Dermis blood vessel endothelial cell (primary cell): Measurements from ENCODE around the gene SLC1A1. TPM values are rescaled to one million over a fixed set of nuclear protein-coding genes. Genes with fewer than 3 reads are reported as not detected.
A peak's percentile ranks its signal among the peaks of the same experiment; 100 is the strongest.

ENCODE experiments used
- DNase-seq: peaks from one replicate; pipeline ENCODE4 v3.0.0; 2010
- total RNA-seq: library from RNA; depleted of rRNA; stranded (reverse); fragments of >200 nt; gene quantifications from 2 replicates; pipeline ENCODE4 v1.2.3, GENCODE V29; 2014

The SLC1A1 gene
- total RNA-seq, result 4.1 and 8.4 TPM in 2 replicates

- DNase-seq, result peak; percentile 63
Observed at GRCh38 chr9:4489919-4490704, at the start of gene SLC1A1. Gene SLC1A1, plus strand, starts transcription at chr9:4490468. Its CDS starts 212 bp downstream, at chr9:4490680.

GRCh38 chr9:4442806-4443205 is 47.5 kb upstream of the SLC1A1 start:
- DNase-seq, result no peak

- DNase-seq, result no peak
Observed at GRCh38 chr9:4443439-4443838, 46.8 kb upstream of the SLC1A1 start.

- no peak for DNase-seq
Observed at GRCh38 chr9:4461437-4461836, 28.8 kb upstream of the SLC1A1 start.

DNA sequence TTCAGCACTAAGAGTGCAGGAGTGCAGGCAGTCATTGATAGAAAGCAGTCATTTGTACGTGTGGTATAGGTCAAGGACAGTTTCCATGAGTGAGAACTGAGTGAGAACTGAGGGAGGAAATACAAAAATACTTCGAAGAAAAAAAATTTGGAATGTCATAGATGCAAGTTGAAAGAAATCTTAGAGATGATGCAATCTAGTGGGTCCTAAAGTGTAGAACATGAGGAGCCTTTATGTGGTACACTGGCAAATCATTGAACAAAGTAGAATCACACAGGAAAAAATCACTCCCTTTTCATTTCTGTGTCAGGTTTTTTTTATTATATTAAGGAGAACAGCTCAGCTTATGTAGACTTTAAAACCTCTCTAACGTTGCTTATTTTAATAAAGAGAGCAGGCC is 26.4 kb upstream of the SLC1A1 start:
- DNase-seq, result no peak

- no peak for DNase-seq
Observed at GRCh38 chr9:4464911-4465513, 25.3 kb upstream of the SLC1A1 start.

GRCh38 chr9:4465910-4466309 is 24.4 kb upstream of the SLC1A1 start:
- DNase-seq, result no peak

DNA sequence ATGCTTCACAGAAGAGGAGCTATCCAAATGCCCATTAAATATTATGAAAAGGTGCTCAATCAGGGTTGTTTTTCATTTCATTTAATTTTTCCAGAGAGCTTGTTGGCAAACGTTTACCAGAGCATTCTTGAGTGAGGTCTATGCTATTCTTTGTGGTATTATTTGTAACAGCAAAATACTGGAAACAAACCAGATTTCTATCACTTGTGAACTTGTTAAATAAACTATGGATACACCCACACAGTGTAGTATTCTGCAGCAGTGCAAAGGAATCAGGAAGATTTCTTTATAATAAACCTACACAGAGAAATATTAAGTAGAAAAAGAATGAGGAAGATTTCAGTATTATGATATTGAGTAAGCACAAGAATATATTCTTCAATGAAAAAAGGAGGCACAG is 15.0 kb upstream of the SLC1A1 start:
- no peak for DNase-seq

DNA sequence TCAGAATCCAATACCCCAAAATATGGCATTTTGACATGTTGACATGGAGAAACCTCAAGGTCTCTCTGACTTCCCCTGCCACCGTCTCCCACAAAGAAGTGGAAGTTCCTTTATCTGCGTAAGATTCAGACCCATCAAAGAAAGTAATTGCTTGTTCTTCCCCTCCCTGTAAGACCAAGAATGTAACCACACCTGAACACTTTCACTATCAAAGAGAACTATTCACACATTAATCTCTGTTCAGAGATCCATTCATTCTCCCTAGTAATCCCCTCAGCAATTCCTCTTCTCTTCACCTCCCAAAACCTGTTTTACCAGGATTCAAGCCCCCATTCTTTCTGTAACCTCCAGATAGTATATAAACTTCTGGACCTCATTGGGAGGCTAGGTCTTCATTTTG is 4.1 kb upstream of the SLC1A1 start:
- DNase-seq, result no peak

- DNase-seq, result peak; percentile 63
Observed at GRCh38 chr9:4489562-4489918, 728 bp upstream of the SLC1A1 start.

DNA sequence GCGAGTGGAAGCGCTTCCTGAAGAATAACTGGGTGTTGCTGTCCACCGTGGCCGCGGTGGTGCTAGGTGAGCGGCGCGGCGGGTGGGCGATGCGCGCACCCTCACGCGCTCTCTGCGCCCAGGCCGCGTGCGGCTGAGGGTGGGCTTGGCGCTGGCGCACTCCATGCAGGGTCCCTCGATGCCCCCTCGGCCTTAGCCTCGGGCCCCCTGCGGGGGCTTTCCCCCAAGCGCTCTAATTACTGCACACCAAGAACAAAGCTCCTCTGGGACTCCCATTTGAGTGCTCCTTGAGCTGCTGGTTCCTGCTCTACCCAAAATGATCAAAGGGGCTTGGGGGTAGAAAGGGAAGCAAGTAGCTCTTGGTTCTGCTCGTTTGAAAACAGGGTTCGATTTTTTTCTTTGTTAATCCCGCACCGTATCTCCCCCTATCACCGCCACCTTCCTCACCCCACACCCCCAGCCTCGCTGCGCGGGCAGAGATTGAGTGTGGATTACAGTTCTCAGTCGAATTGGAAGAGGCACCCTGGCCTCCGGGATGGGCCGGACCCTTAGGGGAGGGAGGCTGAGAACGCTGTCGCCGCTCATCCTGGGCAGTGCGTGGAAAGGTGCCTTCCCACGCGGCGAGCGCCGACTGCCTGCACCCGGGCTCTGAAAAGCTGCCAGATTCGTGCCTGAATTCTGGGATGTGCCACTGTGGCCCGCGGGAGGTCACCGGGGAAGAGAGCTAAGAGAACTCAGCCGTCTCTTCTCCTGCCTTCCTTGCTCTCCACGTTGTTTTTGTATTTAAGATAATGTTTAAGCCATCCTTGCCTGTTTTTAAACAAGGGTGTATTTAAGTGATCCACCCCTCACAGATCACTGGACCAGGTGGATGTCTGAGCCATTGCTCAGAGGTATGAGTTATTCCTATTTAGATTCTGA is 697 bp downstream of the SLC1A1 start:
- DNase-seq, result peak; percentile 34

GRCh38 chr9:4491626-4491975 is 1.3 kb downstream of the SLC1A1 start:
- DNase-seq, result no peak

DNA sequence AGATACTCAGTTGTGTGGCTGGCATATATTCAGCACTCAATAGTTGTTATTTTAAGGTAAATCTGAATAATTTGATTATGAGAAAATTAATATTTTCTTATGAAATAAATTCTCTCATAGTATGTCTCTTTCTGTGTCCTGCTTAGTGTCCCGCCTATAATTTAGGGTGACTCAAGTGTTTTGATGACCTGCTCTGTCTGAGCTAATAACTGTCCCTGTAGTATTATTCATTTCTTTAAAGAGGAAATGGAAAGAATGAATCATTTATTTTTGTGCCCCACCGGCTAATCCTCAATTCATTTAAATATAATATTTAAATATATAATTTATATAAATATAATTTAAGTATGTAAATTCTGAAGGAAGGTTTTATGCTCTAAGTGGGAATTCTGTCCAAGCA is 4.1 kb downstream of the SLC1A1 start:
- DNase-seq, result peak; percentile 58

DNA sequence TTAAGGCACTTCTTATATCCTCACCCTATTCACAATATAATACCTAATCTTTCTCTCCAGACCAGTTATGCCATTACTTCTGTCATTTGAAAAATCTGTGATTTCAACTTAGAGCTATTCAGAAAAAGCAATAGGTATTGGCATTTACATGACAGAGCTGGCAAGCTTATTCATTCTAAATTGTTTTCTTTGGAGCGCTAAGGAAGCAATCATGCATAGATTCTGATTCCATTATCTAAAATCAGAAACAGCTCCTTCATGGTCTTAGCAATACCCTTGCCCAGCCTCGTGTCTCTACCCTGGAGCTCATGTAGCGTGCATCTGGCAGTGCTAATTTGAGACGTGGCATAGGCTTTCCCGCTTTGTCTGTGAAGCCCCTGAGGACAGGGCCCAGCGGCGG is 4.5 kb downstream of the SLC1A1 start:
- peak; percentile 22 for DNase-seq

DNA sequence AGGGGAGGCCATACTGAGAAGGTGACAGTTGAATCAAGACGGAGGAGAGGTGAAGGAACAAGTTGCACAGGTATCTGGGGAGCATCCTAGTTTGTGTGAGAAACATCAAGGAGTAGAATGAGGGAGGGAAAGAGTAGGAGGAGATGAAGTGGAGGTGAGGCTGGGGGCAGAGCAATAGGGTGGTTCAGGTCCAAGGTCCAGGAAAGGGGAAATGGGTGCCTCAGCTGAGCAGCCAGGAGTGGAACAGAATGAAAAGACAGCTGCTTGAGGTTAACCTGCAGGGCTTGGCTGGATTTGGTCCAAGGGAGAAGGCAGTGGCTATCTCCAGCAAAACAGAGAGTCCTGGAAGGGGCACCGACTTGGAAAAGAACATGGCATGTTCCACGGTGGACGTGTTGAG is 5.3 kb downstream of the SLC1A1 start:
- DNase-seq, result no peak

- DNase-seq, result no peak
Observed at GRCh38 chr9:4496497-4496896, 6.2 kb downstream of the SLC1A1 start.

GRCh38 chr9:4497395-4497794 is 7.1 kb downstream of the SLC1A1 start:
- DNase-seq, result no peak

- DNase-seq, result peak; percentile 69
Observed at GRCh38 chr9:4497855-4498254, 7.6 kb downstream of the SLC1A1 start.

DNA sequence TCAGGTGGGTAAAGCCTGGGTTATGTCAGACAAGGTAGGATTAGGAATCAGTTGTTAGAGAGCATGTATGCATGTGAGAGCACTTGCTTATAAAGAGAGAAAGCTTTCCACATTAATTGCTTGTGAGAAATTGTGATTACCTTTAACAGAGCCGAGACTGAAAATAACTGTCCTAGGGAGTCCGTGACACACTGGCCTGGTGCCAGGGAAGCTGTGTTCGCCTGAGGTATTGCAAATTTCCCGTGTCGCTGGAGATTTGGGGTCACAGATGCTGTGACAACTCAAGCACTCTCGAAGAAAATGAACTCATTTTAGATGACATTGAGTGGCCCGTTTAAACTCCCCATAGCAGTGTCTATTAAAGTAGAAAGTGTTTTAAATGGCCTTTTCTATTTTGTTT is 9.6 kb downstream of the SLC1A1 start:
- peak; percentile 52 for DNase-seq

GRCh38 chr9:4501147-4501507 is 10.9 kb downstream of the SLC1A1 start:
- DNase-seq, result no peak

DNA sequence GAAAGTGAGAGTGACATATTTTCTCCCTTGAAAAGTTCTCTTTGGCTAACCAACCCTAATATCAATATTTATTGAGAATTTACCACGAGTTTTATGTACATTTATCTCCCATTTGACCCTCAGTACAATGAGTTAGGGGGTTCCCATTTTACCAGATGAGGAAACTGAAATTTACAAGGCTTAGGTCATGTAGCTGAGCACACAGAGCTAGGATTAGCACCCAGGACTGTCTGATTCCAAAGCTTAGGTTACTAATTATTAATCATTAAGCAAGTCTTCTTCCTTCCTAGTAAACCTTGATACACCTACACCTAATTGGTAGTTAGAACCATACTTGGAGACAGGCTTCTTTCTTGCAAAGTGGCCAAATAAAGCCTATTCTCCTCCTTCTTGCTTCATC is 12.2 kb downstream of the SLC1A1 start:
- no peak for DNase-seq

DNA sequence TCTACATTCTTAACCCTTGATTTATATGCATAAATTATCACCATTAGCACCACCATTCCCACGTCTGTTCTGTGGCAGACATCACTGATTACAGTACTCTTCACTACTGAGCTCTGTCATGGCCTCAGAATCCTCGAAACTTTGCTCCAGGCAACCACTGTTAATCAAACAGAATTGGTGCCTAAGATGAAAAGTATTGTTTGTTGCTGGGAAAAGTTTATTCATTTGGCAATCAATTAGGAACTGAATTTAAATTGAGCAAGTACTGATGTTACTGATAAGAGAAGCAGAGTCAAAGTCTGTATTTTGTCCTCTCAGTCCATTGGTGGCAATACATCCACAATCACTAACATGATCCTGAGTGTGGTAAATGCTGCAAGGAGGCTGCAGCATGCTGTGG is 12.8 kb downstream of the SLC1A1 start:
- DNase-seq, result no peak

DNA sequence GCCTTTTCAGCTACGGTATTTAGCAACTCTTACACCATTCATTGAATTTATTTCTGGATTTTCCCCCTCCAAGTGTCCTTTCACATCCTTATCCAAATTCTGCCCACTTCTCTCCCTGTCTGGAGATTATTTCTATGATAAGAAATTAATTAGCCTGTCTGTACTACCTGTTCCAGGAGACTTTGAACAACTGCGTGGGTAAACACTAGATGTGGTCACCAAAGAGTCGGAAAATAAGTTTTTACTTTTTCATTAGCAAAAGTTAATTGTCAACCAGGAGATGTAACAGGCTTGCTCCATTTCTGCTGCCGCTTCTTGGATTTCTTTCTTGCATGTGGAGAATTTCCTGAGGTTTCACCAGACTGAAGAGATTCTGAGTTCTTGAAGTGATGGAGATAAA is 14.0 kb downstream of the SLC1A1 start:
- DNase-seq, result no peak

DNA sequence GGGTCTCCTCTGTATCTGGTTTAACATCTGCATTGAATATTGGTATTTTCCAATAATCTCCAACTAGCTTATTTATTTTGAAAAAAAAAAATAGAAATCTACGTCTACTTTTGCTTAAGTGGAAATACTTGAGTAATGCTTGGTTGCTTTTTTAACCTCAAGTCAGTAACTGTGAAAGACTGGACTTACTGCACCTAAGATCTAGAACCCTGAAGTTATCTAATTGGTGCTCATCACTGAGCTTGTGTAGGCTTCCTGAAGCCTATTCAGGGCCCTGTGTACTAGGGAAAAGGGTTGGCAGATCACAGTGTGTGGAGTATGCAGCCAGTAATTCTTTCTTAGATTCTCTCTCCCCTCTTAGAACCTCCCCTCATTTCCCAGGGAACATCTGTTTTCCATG is 16.2 kb downstream of the SLC1A1 start:
- DNase-seq, result no peak
